Neural cell (in vitro differentiated cells): ENCODE results near the gene COPS9. TPM values are rescaled to one million over a fixed set of nuclear protein-coding genes. Genes with fewer than 3 reads are reported as not detected.

Source experiments
- H2AFZ ChIP-seq: fragments of 200-600, 300-800 bp; sonication (generic), shearing (Covaris generic); 2 replicates; pipeline ENCODE4 v1.6.0; 2014; ENCODE audit warnings: low read depth, mild to moderate bottlenecking, antibody characterized with exemption, low read length, moderate library complexity
- H3F3A ChIP-seq: fragments of 200-600 bp; shearing (Covaris generic); 2 replicates; pipeline ENCODE4 v1.6.1; 2016; ENCODE audit warnings: mild to moderate bottlenecking, moderate library complexity, mixed read lengths, antibody characterized with exemption, low read length; ENCODE audit not compliant: insufficient read depth, poor library complexity, severe bottlenecking
- H3K27ac ChIP-seq: fragments of 200-600, 300-800 bp; sonication (generic), shearing (Covaris generic); 2 replicates; pipeline ENCODE4 v1.5.1; 2014; ENCODE audit warnings: mild to moderate bottlenecking, low read length, moderate library complexity
- H3K27me3 ChIP-seq: fragments of 300-800, 200-600 bp; sonication (generic), shearing (Covaris generic); 2 replicates; pipeline ENCODE4 v1.6.0; 2014; ENCODE audit warnings: mild to moderate bottlenecking, low read depth, low read length, moderate library complexity; ENCODE audit not compliant: insufficient read depth
- H3K36me3 ChIP-seq: fragments of 300-800, 200-600 bp; sonication (generic), shearing (Covaris generic); 2 replicates; pipeline ENCODE4 v1.5.1; 2014; ENCODE audit warnings: mild to moderate bottlenecking, antibody characterized with exemption, low read length, moderate library complexity; ENCODE audit not compliant: insufficient read depth
- H3K4me2 ChIP-seq: fragments of 300-800, 200-600 bp; sonication (generic), shearing (Covaris generic); 2 replicates; pipeline ENCODE4 v1.6.0; 2014; ENCODE audit warnings: mild to moderate bottlenecking, low read length
- H3K4me3 ChIP-seq: fragments of 300-800, 200-600 bp; sonication (generic), shearing (Covaris generic); 2 replicates; pipeline ENCODE4 v1.5.1; 2014; ENCODE audit warnings: mild to moderate bottlenecking, low read length, moderate library complexity
- H3K79me2 ChIP-seq: fragments of 200-600 bp; shearing (Covaris generic); replicated peaks from 2 replicates; pipeline ENCODE4 v1.6.0; 2014; ENCODE audit warnings: mild to moderate bottlenecking, low read length, moderate library complexity; ENCODE audit not compliant: insufficient read depth
- H3K9ac ChIP-seq: fragments of 300-800, 200-600 bp; sonication (generic), shearing (Covaris generic); 2 replicates; pipeline ENCODE4 v1.6.1; 2016; ENCODE audit warnings: mild to moderate bottlenecking, low read length, mixed read lengths
- H3K9me2 ChIP-seq: fragments of 200-600 bp; shearing (Covaris generic); 2 replicates; pipeline ENCODE4 v1.6.1; 2016; ENCODE audit warnings: mild to moderate bottlenecking, low read length, mixed read lengths; ENCODE audit not compliant: insufficient read depth
- H3K9me3 ChIP-seq: fragments of 200-600, 300-800 bp; sonication (generic), shearing (Covaris generic); 2 replicates; pipeline ENCODE4 v1.6.1; 2016; ENCODE audit warnings: mild to moderate bottlenecking, mixed run types, low read length, moderate library complexity, mixed read lengths
- H4K20me1 ChIP-seq: fragments of 200-600 bp; shearing (Covaris generic); 2 replicates; pipeline ENCODE4 v1.6.1; 2016; ENCODE audit warnings: mild to moderate bottlenecking, mixed run types; ENCODE audit not compliant: insufficient read depth
- CTCF ChIP-seq: fragments of 450-650 bp; IDR thresholded peaks from 2 replicates; pipeline ENCODE4 v1.5.1; 2014; ENCODE audit warnings: antibody characterized with exemption, mild to moderate bottlenecking, moderate library complexity; ENCODE audit not compliant: poor library complexity, severe bottlenecking
- EP300 ChIP-seq: fragments of 450-650 bp; conservative IDR thresholded peaks from 2 replicates; pipeline ENCODE4 v1.6.1; 2014; ENCODE audit warnings: antibody characterized with exemption, mild to moderate bottlenecking, moderate library complexity; ENCODE audit not compliant: poor library complexity, severe bottlenecking
- EZH2 ChIP-seq: fragments of 200-600, 300-800 bp; shearing (Covaris generic), sonication (generic); IDR thresholded peaks from 2 replicates; pipeline ENCODE4 v1.6.1; 2014; ENCODE audit warnings: antibody characterized with exemption, low read length, borderline replicate concordance, mild to moderate bottlenecking; ENCODE audit not compliant: insufficient read depth, poor library complexity, severe bottlenecking
- MXI1 ChIP-seq: fragments of 450-650 bp; conservative IDR thresholded peaks from 2 replicates; pipeline ENCODE4 v1.6.1; 2014; ENCODE audit warnings: antibody characterized with exemption, mild to moderate bottlenecking; ENCODE audit not compliant: poor library complexity, severe bottlenecking
- POLR2AphosphoS5 ChIP-seq: IDR thresholded peaks from 2 replicates; pipeline ENCODE4 v1.6.1; 2012
- RAD21 ChIP-seq: fragments of 450-650 bp; conservative IDR thresholded peaks from 2 replicates; pipeline ENCODE4 v1.6.1; 2014; ENCODE audit warnings: antibody characterized with exemption, mild to moderate bottlenecking, moderate library complexity
- REST ChIP-seq: IDR thresholded peaks from 2 replicates; pipeline ENCODE4 v1.6.1; 2012; ENCODE audit warnings: borderline replicate concordance
- SMC3 ChIP-seq: fragments of 450-650 bp; conservative IDR thresholded peaks from 2 replicates; pipeline ENCODE4 v1.6.1; 2014; ENCODE audit warnings: antibody characterized with exemption, mild to moderate bottlenecking, moderate library complexity; ENCODE audit not compliant: poor library complexity
- TAF1 ChIP-seq: IDR thresholded peaks from 2 replicates; pipeline ENCODE4 v1.6.1; 2012; ENCODE audit warnings: low read depth
- polyA plus RNA-seq: library from polyadenylated mRNA; depleted of rRNA; stranded (reverse); fragments of >200 nt; gene quantifications from 2 replicates; pipeline ENCODE4 v1.2.3, GENCODE V29; 2014

The COPS9 gene
- polyA plus RNA-seq, 1 donor from 2014 or later: 359 TPM

DNA sequence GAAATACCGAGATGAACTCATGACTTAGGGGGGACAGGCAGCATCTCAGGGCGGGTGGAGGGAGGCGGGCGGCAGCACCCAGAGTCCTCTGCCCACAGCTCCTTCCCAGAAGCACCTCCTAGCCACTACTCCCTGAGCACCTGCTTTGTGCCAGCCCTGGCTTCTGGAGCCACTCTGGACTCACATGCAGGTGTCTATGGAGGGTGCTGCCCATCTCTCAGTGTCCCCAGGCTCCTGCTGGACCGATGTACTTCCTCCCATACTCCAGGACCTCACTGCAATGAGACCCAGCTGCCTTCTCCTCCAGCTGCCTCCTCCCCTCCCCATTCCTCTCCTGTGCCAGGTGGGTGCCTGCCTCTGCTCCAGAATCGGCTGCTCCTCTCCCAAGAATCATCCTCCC is 26.4 kb upstream of the COPS9 start:
- H3K9ac ChIP-seq: no peak overlapping the region
- H3K27ac ChIP-seq: no peak overlapping the region
- H3K36me3 ChIP-seq: no peaks in the 10 kb centered on the region
- TF ChIP-seq SMC3 (no peak), CTCF (no peak), EP300 (no peak), EZH2 (no peak), TAF1 (no peak), REST (no peak), POLR2AphosphoS5 (no peak), RAD21 (no peak), MXI1 (no peak)
- no peak overlapping the region for H3K4me3 ChIP-seq
- H3K4me2 ChIP-seq: no peak overlapping the region
- H3F3A ChIP-seq: no peaks in the 10 kb centered on the region
- H4K20me1 ChIP-seq: no peaks in the 10 kb centered on the region
- no peaks in the 10 kb centered on the region for H3K27me3 ChIP-seq
- no peaks in the 10 kb centered on the region for H3K9me2 ChIP-seq
- H2AFZ ChIP-seq: no peak overlapping the region
- H3K9me3 ChIP-seq: no peaks in the 10 kb centered on the region
- H3K79me2 ChIP-seq: no peaks in the 10 kb centered on the region

DNA sequence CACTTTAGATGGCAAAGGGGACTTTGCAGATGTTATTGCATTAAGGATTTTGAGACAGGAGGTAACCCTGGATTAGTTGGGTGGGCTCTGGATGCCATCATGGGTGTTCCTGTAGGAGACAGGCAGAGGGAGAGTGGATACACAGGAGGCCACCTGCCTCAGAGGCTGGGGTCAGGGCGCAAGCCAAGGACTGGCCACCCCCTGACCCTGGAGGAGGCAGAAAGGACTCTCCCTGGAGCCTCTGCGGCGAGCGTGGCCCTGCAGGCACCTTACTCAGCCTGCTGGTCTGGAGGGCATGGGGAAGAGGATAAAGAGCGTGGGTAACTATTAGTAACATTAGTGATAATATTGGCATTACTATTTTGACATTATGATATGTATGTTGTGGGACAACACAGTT is 25.9 kb upstream of the COPS9 start:
- no peak overlapping the region for H3K4me3 ChIP-seq
- no peak overlapping the region for H2AFZ ChIP-seq
- no peaks in the 10 kb centered on the region for H3K79me2 ChIP-seq
- H3K27ac ChIP-seq: no peak overlapping the region
- H4K20me1 ChIP-seq: no peaks in the 10 kb centered on the region
- TF ChIP-seq EP300: no peak
- no peak for TF ChIP-seq RAD21
- no peak for TF ChIP-seq CTCF
- TF ChIP-seq REST: no peak
- TF ChIP-seq SMC3: no peak
- no peak for TF ChIP-seq POLR2AphosphoS5
- no peak for TF ChIP-seq EZH2
- no peak for TF ChIP-seq TAF1
- no peak for TF ChIP-seq MXI1
- H3K27me3 ChIP-seq: no peaks in the 10 kb centered on the region
- H3F3A ChIP-seq: no peaks in the 10 kb centered on the region
- H3K4me2 ChIP-seq: no peak overlapping the region
- no peaks in the 10 kb centered on the region for H3K36me3 ChIP-seq
- H3K9me2 ChIP-seq: no peaks in the 10 kb centered on the region
- H3K9me3 ChIP-seq: no peaks in the 10 kb centered on the region
- H3K9ac ChIP-seq: no peak overlapping the region
